GM20431 (cell line): ENCODE measurements around the gene INO80.

ENCODE experiments used
- in situ Hi-C: fragments of 300-500 bp; cut with MseI, MboI; formaldehyde crosslinking; loops from one replicate; pipeline ENCODE4 v1.15.0; 2020; ENCODE audit warnings: low sequenced_read_pairs; ENCODE audit not compliant: unreplicated experiment

The INO80 gene

DNA sequence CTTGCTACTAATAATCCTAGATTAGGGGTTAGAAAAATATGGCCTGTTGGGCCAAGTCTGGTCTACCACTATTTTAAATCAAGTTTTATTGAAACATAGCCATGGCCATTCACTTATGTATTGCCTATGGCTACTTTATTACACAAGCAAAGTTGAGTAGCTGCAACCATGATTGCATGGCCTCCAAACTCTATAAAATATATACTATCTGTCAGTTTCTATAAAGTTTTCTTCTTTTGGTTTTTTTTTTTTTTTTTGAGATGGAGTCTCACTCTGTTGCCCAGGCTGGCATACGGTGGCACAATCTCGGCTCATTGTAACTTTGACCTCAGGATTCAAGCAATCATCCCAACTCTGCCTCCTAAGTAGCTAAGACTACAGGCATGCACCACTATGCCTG, 60.4 kb downstream of the INO80 start:
- in situ Hi-C loops: no loop called here

DNA sequence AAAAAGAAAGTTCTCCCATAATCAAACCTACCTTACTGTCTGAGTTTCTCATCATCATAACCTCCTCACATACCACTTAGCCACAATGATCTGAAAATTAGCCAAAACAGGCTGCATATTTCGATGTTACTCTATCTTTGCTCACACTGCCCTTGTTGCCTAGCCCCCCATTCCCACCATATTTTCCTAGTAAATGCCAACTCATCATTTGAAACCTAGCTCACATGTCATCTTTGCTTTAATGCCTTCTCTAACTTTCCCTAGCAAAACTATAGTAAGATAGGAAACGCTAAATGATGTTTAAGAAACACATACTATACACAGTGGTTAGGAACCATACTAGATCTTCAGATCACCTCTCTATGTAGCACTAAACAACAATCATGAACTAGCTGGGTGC, 64.9 kb downstream of the INO80 start:
- in situ Hi-C loops: no loop called here

GRCh38 chr15:41048852-41049251, 67.2 kb downstream of the INO80 start:
- in situ Hi-C loops: no loop called here

DNA sequence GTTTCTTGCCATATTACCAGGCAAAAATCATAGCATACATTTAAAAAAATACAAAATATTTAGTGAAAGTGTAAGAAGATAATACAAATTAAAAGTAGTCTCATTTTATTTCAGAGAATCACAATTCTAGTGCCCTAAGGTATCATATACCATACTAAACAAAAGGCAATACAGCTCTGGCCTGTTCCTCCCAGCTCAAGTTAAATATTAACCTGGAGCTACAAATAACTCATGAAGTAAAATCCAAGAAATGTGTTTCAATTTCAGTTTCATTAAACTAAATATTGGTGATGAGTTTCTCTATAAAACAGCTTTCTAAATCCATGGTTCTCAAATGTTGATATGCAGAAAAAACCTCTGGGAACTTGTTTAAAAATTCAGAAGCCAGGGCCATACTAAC, 67.7 kb downstream of the INO80 start:
- in situ Hi-C loops: no loop called here

DNA sequence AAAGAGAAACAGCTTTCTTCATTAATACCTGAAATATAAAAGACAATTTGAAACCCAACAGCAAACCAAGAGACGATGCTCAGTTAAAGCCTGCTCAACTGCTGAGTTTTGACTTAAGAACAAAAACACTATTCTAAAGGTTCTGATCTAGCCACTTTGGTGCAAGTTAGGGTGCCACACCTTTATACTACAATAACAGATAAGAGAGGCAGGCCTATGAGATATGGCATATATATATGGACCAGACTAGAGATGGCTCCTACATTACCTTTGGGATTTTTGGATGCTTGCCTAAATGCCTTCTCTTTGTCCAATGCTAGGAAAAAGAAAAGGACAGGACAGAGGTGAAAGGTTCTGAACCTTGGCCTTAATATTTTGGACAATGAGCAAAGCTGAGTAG, 68.6 kb downstream of the INO80 start:
- in situ Hi-C loops: no loop called here

- in situ Hi-C loops: no loop called here
Observed at GRCh38 chr15:41043276-41043951, 72.7 kb downstream of the INO80 start.

GRCh38 chr15:41042851-41043250, 73.2 kb downstream of the INO80 start:
- in situ Hi-C loops: no loop called here

DNA sequence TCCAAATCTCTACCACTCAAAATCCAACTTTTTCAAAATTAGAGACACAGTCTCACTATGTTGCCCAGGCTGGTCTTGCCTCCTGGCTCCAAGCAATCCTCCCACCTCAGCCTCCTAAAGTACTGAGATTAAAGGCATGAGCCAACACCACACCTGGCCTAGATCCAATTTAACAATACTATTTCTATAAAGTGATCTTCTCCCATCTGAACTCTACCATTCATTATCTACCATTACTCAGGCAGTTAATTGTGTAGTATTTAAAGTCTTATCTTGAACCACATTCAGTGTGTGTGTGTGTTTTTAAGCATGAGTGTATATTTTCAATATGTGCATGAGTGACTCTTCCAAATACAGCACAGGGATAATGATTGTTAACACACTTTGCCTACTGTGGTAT, 77.0 kb downstream of the INO80 start:
- in situ Hi-C loops: no loop called here

- in situ Hi-C loops: no loop called here
Observed at GRCh38 chr15:41032079-41032328, 84.1 kb downstream of the INO80 start.

GRCh38 chr15:41031232-41032078, 84.6 kb downstream of the INO80 start:
- in situ Hi-C loops: no loop called here

DNA sequence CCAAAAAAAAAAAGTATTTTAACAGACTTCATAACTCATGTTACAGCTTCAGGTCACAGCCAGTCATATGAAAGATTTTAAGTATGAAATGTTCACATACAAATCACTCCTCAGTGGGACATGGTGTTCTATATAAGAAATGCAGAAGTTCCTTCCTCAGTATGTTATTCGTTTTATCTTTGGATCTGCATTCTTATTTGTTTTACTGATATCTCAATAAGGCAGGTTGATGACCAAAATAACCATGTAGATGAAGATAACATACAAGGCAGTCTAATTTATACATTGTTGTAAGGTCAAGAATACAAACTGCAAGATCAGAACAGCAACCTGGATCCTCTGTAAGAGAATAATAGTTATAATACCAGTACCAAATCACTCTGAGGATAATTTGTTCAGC, 87.2 kb downstream of the INO80 start:
- in situ Hi-C loops: loop anchor here (10.0 kb wide), 1 partner anchor 124 kb away; no protein-coding TSS in a partner anchor

- in situ Hi-C loops: loop anchor here (10.0 kb wide), 1 partner anchor 121 kb away; no protein-coding TSS in a partner anchor
Observed at GRCh38 chr15:41025393-41025792, 90.7 kb downstream of the INO80 start.

GRCh38 chr15:41024885-41025284, 91.2 kb downstream of the INO80 start:
- in situ Hi-C loops: loop anchor here (10.0 kb wide), 1 partner anchor 120 kb away; no protein-coding TSS in a partner anchor

GRCh38 chr15:41024131-41024530, 91.9 kb downstream of the INO80 start:
- in situ Hi-C loops: loop anchor here (10.0 kb wide), 1 partner anchor 119 kb away; no protein-coding TSS in a partner anchor

- in situ Hi-C loops: loop anchor here (10.0 kb wide), 1 partner anchor 118 kb away; no protein-coding TSS in a partner anchor
Observed at GRCh38 chr15:41022487-41023090, 93.5 kb downstream of the INO80 start.

DNA sequence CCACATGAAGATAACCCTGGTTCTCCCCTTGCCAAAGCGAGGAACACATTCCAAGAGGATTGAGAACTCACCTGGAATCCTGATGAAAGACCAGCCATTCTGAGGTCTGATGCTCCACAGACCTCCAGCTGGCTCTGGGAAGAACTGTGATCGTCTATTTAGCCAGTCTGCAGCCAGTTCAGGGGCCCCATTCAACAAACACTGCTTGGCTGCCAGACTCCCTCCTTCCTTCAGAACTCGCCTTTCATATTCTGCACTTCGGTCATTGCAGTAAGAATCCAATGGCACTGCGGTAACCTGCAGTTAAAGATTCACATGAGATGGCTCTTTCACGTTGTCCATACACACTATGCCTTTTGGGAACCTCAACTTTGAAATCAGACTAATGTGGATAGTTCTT, 95.3 kb downstream of the INO80 start:
- in situ Hi-C loops: loop anchor here (10.0 kb wide), 1 partner anchor 116 kb away; no protein-coding TSS in a partner anchor

GRCh38 chr15:41020311-41020710, 95.8 kb downstream of the INO80 start:
- in situ Hi-C loops: loop anchor here (10.0 kb wide), 1 partner anchor 116 kb away; no protein-coding TSS in a partner anchor

- in situ Hi-C loops: no loop called here
Observed at GRCh38 chr15:41019174-41019573, 96.9 kb downstream of the INO80 start.

DNA sequence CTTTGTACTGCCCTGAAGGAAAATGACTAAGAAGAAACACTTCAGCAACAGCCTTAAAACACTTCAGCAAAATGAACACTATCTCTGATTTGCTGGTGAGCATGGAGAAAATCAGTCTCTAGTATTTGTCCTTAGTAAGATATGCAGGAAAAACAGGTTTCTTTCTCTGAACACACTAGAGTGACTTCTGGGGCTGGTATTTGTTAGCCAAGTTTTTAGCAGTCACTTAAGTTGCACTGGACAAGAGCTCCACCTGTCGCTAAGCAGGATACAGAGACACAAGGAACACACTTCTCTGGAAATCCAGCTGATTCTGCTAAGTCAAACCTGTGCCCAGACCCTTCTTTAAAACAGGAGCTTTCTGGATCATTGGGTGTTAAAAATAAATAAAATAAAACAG, 97.5 kb downstream of the INO80 start:
- in situ Hi-C loops: no loop called here

DNA sequence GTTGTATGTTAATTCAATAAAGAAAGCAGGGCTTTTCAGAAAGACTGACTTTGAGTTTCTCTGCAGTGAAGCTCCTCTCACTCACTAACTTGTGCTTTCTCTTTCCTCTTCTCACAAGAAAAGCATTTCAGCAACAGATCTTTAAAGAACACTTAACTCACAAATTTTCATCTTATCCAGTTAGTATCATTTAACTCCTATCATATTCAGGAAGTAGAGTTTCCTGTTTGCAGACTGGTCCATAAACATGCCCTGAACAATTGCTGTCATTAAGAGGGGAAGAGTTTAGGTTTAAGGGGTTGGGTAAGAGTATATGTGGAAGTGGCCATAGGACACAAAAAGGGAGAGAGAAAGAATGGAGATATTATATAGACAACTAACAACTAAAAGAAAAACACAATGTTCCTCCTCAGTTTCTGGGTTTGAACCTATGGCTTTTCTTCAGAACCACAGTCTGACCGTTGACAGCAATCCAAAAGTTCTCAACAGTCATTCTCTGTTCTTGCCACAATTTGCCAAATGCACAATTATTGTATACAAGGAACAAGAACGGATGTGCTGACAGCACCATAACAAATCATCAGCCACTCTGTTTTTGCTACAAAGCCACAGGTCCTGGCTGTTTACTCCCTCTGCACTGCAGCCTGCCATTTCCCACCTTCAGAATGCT, 98.9 kb downstream of the INO80 start:
- in situ Hi-C loops: no loop called here
